Ramos (cell line): ENCODE results near the gene CDC45.

ENCODE experiments used
- in situ Hi-C: fragments of 300-500 bp; cut with MboI; formaldehyde crosslinking; loops from one replicate; pipeline ENCODE4 v1.14.3; 2022; ENCODE audit warnings: low sequenced_read_pairs; ENCODE audit not compliant: unreplicated experiment

CDC45 gene

GRCh38 chr22:19447330-19448075 is 32.2 kb upstream of the CDC45 start, which contains the start of gene C22orf39:
C22orf39 (minus strand) TSS chr22:19447711; CDS start chr22:19447688, 23 bp downstream.
- in situ Hi-C loops, result no loop called here

DNA sequence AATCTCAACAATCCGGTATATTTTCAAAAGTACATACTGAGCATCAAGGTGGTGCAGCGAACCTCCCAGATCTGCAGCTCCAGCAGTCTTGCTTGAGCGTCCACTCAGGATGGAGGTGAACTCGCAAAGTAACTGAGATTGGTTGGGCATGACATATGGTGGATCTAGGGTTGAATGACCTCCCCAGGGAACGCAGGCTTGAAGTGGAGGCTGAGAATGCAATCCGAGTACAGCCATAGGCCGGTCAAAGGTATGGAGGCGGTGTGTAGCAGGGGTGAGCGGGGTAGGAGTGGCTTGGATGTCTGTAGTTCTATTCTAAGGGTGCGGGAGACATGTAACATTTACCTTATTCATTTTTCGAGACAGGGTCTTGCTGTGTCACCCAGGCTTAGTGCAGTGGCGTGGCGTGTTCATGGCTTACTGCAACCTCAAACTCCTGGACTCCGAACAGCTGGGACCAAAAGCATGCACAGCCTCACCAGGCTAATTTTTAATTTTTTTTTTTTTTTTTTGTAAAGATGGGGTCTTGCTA is 31.6 kb upstream of the CDC45 start:
- in situ Hi-C loops, result no loop called here

DNA sequence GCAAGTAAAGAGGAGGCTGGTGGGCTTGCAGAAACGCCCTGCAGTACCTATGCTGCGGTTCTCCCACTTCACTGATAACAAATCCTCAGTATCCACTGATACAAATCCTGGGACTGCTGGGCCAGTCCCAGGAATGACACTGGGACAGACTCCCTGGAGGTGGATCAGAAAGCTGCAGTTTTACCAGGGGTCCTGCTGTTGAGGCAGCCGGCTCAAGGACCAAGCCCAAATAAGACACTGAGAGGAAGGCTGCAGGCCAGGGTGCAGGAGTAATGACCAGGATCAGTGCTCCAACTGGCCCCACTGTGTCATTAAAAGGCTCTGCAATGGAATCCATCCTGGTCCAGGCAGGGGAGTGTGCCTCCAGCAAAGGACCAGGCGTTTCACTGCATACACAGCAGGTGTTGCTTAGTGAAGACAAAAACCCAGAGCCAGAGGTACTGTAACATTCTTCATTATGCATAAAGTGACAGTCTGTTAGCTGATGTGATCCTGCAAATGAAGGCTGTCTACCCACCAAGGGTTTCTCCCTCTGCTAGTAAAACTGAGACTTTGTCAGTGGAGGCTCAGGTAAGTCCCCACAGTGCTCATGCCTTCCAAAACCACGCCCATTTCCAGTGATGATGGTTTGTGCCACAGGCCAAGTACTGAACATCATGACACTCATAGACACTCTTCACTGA is 30.8 kb upstream of the CDC45 start:
- in situ Hi-C loops, result no loop called here

DNA sequence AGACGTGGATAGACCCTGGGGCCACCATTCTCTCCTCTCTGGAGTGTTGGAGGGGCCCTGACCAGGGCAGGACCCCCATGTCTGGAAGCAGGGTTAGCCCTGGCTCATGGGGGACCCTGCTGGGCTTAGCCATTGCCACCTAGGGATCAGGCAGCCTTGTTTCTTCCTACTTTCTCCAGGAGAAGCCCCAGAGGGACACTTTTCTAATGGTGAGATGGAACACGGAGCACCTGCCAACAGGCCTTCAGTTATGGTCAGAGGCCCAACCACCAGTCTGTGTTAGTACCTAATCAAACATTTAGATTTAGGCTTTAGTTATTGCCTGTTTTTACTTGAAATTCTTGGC is 30.3 kb upstream of the CDC45 start:
- in situ Hi-C loops, result no loop called here

- in situ Hi-C loops, result no loop called here
Measured at GRCh38 chr22:19450363-19451175, 29.2 kb upstream of the CDC45 start.

DNA sequence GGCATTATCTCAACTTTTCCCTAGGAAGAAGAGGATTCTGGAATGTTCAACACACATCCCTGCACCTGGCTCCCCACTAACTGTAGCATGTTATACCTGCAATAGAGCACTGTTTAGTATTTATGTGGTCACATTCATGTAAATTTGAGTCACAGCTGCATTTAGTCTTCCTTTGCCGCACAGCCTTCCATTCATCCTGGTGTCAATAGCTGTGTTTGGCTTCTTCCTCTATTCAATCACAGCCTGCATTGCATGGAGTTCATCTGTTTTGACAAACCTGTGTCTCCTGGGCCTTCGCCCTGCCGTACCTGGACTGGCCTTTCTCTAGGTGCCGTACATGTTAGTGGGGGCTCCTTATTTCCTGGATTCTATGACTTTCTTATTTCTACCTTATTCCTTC is 28.1 kb upstream of the CDC45 start:
- in situ Hi-C loops, result no loop called here

- in situ Hi-C loops, result no loop called here
Measured at GRCh38 chr22:19453718-19454117, 26.0 kb upstream of the CDC45 start.

DNA sequence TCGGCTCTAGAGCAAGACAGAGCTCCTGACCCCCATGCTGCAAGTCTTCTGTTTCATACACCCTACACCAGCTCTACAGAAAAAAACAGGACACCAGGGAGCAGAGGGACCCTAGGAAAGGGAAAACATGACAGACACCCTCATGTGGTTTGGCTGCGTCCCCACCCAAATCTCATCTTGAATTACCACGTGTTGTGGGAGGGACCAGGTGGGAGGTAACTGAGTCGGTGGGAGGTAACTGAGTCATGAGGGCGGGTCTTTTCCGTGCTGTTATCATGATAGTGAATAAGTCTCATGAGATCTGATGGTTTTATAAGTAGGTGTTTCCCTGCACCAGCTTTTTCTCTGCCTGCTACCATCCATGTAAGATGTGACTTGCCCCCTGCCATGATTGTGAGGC is 25.6 kb upstream of the CDC45 start:
- in situ Hi-C loops, result no loop called here

- in situ Hi-C loops, result no loop called here
Measured at GRCh38 chr22:19455033-19455432, 24.7 kb upstream of the CDC45 start.

DNA sequence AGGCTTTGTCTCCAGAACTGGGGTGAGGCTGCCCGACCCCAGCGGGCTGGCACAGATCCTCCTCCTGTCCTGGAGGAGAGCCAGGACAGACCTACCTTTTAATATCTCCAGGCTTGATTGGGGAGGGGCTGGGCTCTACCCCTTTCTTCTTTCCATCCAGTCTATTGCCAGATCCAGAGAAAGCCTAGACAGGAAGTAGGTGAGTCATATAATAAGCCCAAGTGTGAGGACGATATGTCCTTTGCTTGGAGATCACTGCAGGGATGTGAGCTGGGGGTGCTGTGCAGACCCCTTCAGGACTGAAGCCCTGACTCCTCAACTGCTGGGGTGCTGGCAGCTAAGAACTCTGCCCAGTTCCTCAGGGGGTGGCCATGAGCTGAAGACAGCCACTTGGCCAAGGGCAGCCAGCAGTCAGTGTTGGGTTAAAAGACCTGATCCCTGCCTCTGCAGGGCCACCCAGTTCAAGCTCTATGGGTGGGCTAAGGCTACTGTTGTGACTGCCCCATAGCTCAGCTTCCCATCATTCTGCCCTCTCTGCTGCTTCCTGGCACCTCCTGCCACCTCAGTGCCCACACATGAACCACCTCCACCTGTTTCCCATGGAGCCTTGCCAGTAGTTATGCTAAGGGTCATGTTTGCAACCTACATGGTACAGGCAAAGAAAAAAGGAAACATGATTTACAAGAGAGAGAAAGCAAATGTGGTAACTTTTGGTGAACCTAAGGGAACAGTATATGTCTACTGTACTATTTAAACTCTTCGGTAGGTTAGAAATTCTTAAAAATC is 23.9 kb upstream of the CDC45 start:
- in situ Hi-C loops, result no loop called here

DNA sequence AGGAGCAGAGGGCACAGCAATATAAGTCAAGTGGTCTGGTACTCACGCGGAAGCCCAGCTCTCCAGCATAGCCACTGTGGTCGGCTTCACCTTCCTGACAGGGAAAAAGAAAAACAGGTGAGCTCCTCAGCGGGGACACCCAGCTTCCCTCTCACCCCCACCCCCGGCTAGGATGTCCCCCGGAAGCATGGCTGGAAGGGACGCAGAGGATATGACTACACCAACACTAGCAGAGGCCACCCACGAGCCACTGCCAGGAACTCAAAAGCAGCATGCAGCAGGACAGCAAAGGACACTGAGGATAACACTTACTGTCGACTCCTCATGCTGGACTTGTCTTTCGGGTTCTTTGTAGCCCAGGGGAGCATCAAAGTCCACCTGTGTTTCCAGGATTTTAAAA is 23.2 kb upstream of the CDC45 start:
- in situ Hi-C loops, result no loop called here

DNA sequence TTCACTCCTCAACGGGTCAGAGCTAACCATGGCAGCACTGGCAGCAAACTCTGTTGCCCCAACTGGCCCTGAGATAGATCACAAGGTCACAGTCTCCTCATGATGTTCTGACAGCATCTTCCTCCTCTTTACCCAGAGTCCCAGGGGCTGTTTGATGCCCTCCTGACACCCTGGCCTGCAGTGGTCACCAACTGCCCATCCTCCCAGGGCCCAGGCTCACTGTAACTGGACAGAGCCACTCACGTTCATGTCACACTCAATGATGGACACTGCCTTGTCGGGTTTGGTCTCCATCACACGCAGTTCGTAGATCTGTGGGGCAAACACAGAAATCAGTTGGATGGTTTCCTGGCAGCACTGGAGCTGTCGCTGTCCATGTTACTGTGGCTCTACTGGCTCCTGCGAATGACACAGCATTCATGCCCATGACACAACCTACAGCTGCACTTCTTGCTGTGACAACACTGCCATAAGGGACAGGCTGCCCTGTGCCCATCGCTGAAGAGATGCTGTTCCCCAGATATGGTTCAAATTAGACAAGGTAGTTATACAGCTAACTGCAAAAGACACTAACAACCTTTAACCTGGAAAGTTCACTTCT is 21.8 kb upstream of the CDC45 start:
- in situ Hi-C loops, result no loop called here

- in situ Hi-C loops, result no loop called here
Measured at GRCh38 chr22:19460036-19460435, 19.7 kb upstream of the CDC45 start.

DNA sequence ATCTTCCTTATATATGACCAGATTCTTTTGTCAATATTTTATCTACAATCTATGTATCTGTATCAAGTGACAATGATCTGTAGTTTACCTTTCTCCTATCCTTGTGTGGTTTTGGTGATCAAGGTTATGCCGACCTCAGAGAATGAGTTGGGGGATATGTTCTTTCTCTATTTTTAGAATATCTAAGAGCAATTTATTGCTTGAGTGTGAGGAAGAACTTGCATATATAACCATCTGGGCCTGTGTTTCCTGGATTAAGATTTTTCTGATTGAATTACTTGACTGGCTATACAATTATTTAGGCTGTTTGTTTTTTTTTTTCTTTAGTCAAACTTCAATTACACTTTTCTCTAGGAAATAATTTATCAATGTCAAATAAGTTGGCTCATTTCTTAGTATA is 18.2 kb upstream of the CDC45 start:
- in situ Hi-C loops, result no loop called here

DNA sequence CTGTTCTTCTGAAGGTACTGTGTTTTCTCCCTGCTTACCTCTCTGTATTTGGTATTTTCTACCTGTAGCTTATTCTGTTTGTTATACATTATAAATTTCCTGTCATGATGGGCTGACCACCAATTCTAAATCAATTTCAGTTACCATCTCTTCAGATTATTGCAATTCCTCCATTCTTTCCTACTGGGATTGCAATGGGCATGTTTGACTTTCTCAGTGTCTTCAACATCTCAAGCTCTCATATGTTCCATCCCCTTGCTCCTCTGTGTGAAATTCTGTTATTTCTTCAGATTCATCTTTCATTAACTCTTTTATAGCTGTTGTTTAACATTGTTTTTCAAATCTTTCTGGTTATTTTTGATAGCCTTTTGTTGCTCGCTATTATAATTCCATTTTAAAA is 16.7 kb upstream of the CDC45 start:
- in situ Hi-C loops, result no loop called here

GRCh38 chr22:19463491-19464469 is 15.9 kb upstream of the CDC45 start:
- in situ Hi-C loops, result no loop called here

- in situ Hi-C loops, result no loop called here
Measured at GRCh38 chr22:19464546-19464945, 15.2 kb upstream of the CDC45 start.

DNA sequence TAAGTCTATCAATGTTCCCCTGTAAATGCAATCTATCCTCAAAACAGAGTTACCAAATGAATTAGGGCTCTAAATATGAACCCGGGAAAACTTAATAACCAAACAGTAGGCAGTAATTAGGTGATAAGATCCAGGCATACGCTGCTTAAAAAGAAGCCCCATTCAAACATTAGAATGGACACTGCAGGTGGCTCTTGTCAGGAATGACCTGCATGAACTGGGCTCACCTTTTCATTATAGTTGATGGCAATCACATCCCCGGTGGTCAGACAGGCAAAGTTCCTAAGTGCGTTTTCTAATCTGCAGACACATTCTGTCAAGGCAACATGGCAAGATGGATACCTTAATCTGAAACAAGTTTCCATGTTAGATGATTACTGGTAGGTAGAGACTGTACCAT is 14.7 kb upstream of the CDC45 start:
- in situ Hi-C loops, result no loop called here
